ENCODE data around the gene LSM7.
"Not testable (repeated sequence)": the region's sequence is repeated elsewhere in the genome, so short reads cannot be mapped to it uniquely, and the experiment has no call there.

LSM7 gene

GRCh38 chr19:2359992-2360685, 31.8 kb upstream of the LSM7 start, which contains the start of gene TMPRSS9:
Gene TMPRSS9 (plus strand): TSS chr19:2360265. CDS start chr19:2389786, 29,521 bp downstream.
- Mint-ChIP-seq H3K27me3 (peaks cover 14% of the 10 kb centered on the region), H3K4me3 (no peak within 1 kb of the TSS), H3K9me3 (peaks cover 11% of the 10 kb centered on the region), H3K27ac (no peak within 1 kb of the TSS), H3K36me3 (peaks cover 8% of the 10 kb centered on the region), H3K4me1 (peaks cover 6% of the 10 kb centered on the region)
- peak; percentile 49 for ATAC-seq

- Mint-ChIP-seq H3K36me3 (peaks cover 8% of the 10 kb centered on the region), H3K27me3 (peaks cover 9% of the 10 kb centered on the region), H3K9me3 (peaks cover 11% of the 10 kb centered on the region), H3K4me3 (no peak overlapping the region), H3K4me1 (peaks cover 6% of the 10 kb centered on the region), H3K27ac (no peak overlapping the region)
- no peak for ATAC-seq
Observed at GRCh38 chr19:2358548-2359173, 30.3 kb upstream of the LSM7 start.

GRCh38 chr19:2357279-2358206, 29.2 kb upstream of the LSM7 start:
- Mint-ChIP-seq H3K27ac (no peak overlapping the region), H3K4me1 (peaks cover 6% of the 10 kb centered on the region), H3K27me3 (peaks cover 9% of the 10 kb centered on the region), H3K4me3 (no peak overlapping the region), H3K9me3 (peaks cover 11% of the 10 kb centered on the region), H3K36me3 (peaks cover 12% of the 10 kb centered on the region)
- ATAC-seq: no peak

- peaks cover 11% of the 10 kb centered on the region for H3K9me3 Mint-ChIP-seq
- H3K4me3 Mint-ChIP-seq: no peak overlapping the region
- ATAC-seq: no peak
- no peak overlapping the region for H3K27ac Mint-ChIP-seq
- peaks cover 16% of the 10 kb centered on the region for H3K36me3 Mint-ChIP-seq
- H3K27me3 Mint-ChIP-seq: peaks cover 9% of the 10 kb centered on the region
- H3K4me1 Mint-ChIP-seq: peaks cover 6% of the 10 kb centered on the region
Observed at GRCh38 chr19:2356036-2356646, 27.8 kb upstream of the LSM7 start.

- Mint-ChIP-seq H3K9me3 (peaks cover 11% of the 10 kb centered on the region), H3K36me3 (peaks cover 18% of the 10 kb centered on the region), H3K4me3 (no peak overlapping the region), H3K4me1 (peaks cover 3% of the 10 kb centered on the region), H3K27ac (no peak overlapping the region), H3K27me3 (peaks cover 4% of the 10 kb centered on the region)
- ATAC-seq: no peak
Observed at GRCh38 chr19:2355168-2356035, 27.0 kb upstream of the LSM7 start.

- peaks cover 18% of the 10 kb centered on the region for H3K36me3 Mint-ChIP-seq
- no peak overlapping the region for H3K4me3 Mint-ChIP-seq
- no peak for ATAC-seq
- no peaks in the 10 kb centered on the region for H3K27me3 Mint-ChIP-seq
- no peaks in the 10 kb centered on the region for H3K4me1 Mint-ChIP-seq
- peaks cover 11% of the 10 kb centered on the region for H3K9me3 Mint-ChIP-seq
- H3K27ac Mint-ChIP-seq: no peak overlapping the region
Observed at GRCh38 chr19:2354670-2355069, 26.3 kb upstream of the LSM7 start.

GRCh38 chr19:2353887-2354592, 25.7 kb upstream of the LSM7 start:
- Mint-ChIP-seq H3K36me3 (peaks cover 18% of the 10 kb centered on the region), H3K27ac (no peak overlapping the region), H3K4me1 (no peaks in the 10 kb centered on the region), H3K4me3 (no peak overlapping the region), H3K9me3 (peaks cover 11% of the 10 kb centered on the region), H3K27me3 (no peaks in the 10 kb centered on the region)
- ATAC-seq: no peak

- Mint-ChIP-seq H3K9me3 (peaks cover 11% of the 10 kb centered on the region), H3K36me3 (peaks cover 18% of the 10 kb centered on the region), H3K4me1 (no peaks in the 10 kb centered on the region), H3K27me3 (no peaks in the 10 kb centered on the region), H3K4me3 (no peak overlapping the region), H3K27ac (no peak overlapping the region)
- ATAC-seq: peak; percentile 24
Observed at GRCh38 chr19:2353159-2353886, 24.9 kb upstream of the LSM7 start.

GRCh38 chr19:2352121-2352520, 23.7 kb upstream of the LSM7 start:
- no peak overlapping the region for H3K4me3 Mint-ChIP-seq
- H3K27me3 Mint-ChIP-seq: no peaks in the 10 kb centered on the region
- no peak overlapping the region for H3K27ac Mint-ChIP-seq
- no peaks in the 10 kb centered on the region for H3K4me1 Mint-ChIP-seq
- H3K9me3 Mint-ChIP-seq: peaks cover 4% of the 10 kb centered on the region
- H3K36me3 Mint-ChIP-seq: peaks cover 15% of the 10 kb centered on the region
- peak; percentile 40 for ATAC-seq

GRCh38 chr19:2351591-2351990, 23.2 kb upstream of the LSM7 start:
- Mint-ChIP-seq H3K27me3 (no peaks in the 10 kb centered on the region), H3K27ac (no peak overlapping the region), H3K36me3 (peaks cover 10% of the 10 kb centered on the region), H3K4me1 (no peaks in the 10 kb centered on the region), H3K9me3 (no peaks in the 10 kb centered on the region), H3K4me3 (no peak overlapping the region)
- peak; percentile 68 for ATAC-seq

GRCh38 chr19:2350656-2351055, 22.3 kb upstream of the LSM7 start:
- no peaks in the 10 kb centered on the region for H3K4me1 Mint-ChIP-seq
- no peak overlapping the region for H3K27ac Mint-ChIP-seq
- peaks cover 15% of the 10 kb centered on the region for H3K36me3 Mint-ChIP-seq
- no peaks in the 10 kb centered on the region for H3K27me3 Mint-ChIP-seq
- ATAC-seq: no peak
- no peaks in the 10 kb centered on the region for H3K9me3 Mint-ChIP-seq
- no peak overlapping the region for H3K4me3 Mint-ChIP-seq

GRCh38 chr19:2349818-2350217, 21.4 kb upstream of the LSM7 start:
- not testable (repeated sequence) for H3K4me1 Mint-ChIP-seq, H3K27ac Mint-ChIP-seq, H3K9me3 Mint-ChIP-seq, H3K4me3 Mint-ChIP-seq, H3K27me3 Mint-ChIP-seq, ATAC-seq
- H3K36me3 Mint-ChIP-seq: peaks cover 22% of the 10 kb centered on the region

Data from stimulated activated memory B cell treated with anti-CD40 and anti-IgM and Interleukin-4, amounts not matched to agents 10 μg/mL and 1 μg/mL and 100 μg/mL, for 72 hours (primary cell).